Chondrocyte (in vitro differentiated cells): ENCODE measurements around the gene FBXO48. TPM values are rescaled to one million over a fixed set of nuclear protein-coding genes. Genes with fewer than 3 reads are reported as not detected.

Experiments used
- DNase-seq: peaks from one replicate; pipeline ENCODE4 v3.0.0; 2021; ENCODE audit warnings: mixed read lengths, low spot score
- H3K27ac Mint-ChIP-seq: one replicate; pipeline ENCODE4 v1.8.0; 2021; ENCODE audit warnings: mild to moderate bottlenecking, moderate library complexity, mixed read lengths; ENCODE audit not compliant: unreplicated experiment
- H3K27me3 Mint-ChIP-seq: 2 replicates; pipeline ENCODE4 v1.8.0; 2021; ENCODE audit warnings: low read depth, mixed read lengths
- H3K36me3 Mint-ChIP-seq: 2 replicates; pipeline ENCODE4 v1.8.0; 2021; ENCODE audit warnings: low read depth, mixed read lengths
- H3K4me1 Mint-ChIP-seq: 2 replicates; pipeline ENCODE4 v1.8.0; 2021; ENCODE audit warnings: low read depth, mild to moderate bottlenecking, mixed read lengths
- H3K4me3 Mint-ChIP-seq: one replicate; pipeline ENCODE4 v1.8.0; 2021; ENCODE audit warnings: mild to moderate bottlenecking, moderate library complexity, mixed read lengths; ENCODE audit not compliant: unreplicated experiment
- H3K9me3 Mint-ChIP-seq: 2 replicates; pipeline ENCODE4 v1.8.0; 2021; ENCODE audit warnings: low read depth, mixed read lengths
- total RNA-seq: library from RNA; stranded (reverse); gene quantifications from 3 replicates; pipeline ENCODE4 v1.2.1, GENCODE V29; 2021
- TF ChIP-seq, protein P1 (sequence below): fragments of 200-600 bp; sonication (generic); IDR thresholded peaks from 2 replicates; pipeline ENCODE4 v1.5.0; 2021; ENCODE audit warnings: antibody characterized with exemption, mild to moderate bottlenecking, moderate library complexity

Gene FBXO48
- total RNA-seq, 1 donor from 2014 or later, result 0.55 TPM

DNA sequence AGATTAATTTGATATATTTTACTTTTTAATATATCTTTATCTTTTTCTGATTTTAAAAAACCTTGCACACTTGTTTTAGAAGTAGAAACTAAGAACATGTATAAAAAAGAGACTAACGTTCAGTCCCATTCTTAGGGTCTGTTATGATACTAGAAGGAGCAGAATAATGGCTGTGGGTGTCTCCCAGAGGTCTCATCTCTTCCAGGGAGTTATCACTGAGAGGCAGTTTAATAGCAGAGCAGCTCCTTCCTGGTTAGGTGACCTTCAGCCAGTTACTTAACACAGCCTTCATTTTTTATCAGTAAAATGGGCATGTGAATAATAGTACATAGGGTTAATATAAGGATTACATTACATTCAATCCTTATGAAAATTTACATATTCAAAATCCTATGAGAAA lies 40.6 kb downstream of the FBXO48 start:
- Mint-ChIP-seq H3K27me3 (no peaks in the 10 kb centered on the region), H3K36me3 (no peaks in the 10 kb centered on the region), H3K4me3 (no peak overlapping the region), H3K27ac (no peak overlapping the region), H3K9me3 (no peaks in the 10 kb centered on the region), H3K4me1 (peaks cover 8% of the 10 kb centered on the region)
- TF ChIP-seq, protein P1, sequence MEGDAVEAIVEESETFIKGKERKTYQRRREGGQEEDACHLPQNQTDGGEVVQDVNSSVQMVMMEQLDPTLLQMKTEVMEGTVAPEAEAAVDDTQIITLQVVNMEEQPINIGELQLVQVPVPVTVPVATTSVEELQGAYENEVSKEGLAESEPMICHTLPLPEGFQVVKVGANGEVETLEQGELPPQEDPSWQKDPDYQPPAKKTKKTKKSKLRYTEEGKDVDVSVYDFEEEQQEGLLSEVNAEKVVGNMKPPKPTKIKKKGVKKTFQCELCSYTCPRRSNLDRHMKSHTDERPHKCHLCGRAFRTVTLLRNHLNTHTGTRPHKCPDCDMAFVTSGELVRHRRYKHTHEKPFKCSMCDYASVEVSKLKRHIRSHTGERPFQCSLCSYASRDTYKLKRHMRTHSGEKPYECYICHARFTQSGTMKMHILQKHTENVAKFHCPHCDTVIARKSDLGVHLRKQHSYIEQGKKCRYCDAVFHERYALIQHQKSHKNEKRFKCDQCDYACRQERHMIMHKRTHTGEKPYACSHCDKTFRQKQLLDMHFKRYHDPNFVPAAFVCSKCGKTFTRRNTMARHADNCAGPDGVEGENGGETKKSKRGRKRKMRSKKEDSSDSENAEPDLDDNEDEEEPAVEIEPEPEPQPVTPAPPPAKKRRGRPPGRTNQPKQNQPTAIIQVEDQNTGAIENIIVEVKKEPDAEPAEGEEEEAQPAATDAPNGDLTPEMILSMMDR, result no peak
- DNase-seq, result no peak

DNA sequence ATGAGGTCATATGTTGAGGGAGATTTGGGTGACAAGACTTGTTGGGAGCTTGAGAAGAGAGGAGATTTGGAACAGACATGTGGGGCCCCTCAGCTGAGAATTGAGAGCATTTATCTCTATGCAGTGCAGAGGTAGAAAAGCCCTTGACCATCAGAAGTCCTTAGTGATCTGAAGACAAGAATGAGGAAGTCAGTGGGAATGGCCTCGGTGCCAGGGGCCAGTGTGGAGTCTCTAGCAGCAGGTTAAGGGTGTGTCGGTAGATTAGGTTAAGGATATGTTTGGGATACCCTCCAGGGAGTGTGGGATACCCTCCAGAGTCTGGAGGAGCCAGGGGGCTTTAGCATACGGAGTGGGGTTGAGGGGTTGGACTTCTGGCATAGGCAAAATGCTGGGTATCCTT lies 41.6 kb downstream of the FBXO48 start:
- DNase-seq, result no peak
- peaks cover 11% of the 10 kb centered on the region for H3K4me1 Mint-ChIP-seq
- H3K36me3 Mint-ChIP-seq, result no peaks in the 10 kb centered on the region
- H3K27ac Mint-ChIP-seq, result no peak overlapping the region
- H3K27me3 Mint-ChIP-seq, result no peaks in the 10 kb centered on the region
- TF ChIP-seq, protein P1, result no peak
- H3K9me3 Mint-ChIP-seq, result no peaks in the 10 kb centered on the region
- no peak overlapping the region for H3K4me3 Mint-ChIP-seq

DNA sequence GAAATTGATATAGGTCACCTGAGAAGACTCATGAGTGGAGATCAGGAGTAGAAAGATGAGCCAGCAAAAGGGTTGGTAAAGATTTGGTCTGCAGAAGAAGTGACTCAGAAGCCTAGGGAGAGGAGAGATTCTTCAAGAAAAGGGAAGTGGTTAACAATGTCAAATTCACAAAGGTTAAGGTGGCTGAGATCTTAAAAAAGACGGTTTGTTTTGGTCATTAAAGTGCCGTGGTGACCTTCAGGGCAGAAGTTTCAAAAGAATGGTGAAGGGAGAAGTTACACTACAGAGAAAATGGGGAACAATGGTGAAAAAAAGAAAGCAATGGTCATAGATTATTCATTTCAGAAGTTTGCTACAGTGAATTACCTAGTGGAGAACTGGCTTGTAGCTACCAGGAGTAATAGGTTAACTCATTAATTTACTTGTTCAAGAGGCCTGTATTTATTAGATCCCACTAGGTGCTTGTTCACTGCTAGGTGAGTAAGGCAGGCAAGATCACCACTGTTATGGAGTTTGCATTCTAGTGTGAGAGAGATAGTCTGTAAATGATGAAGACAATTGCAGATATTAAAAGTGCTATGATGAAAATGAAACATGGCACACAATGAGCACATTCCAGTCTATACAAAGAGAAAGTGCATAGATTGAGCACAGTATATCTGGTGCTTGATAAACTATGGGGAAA lies 43.0 kb downstream of the FBXO48 start:
- no peaks in the 10 kb centered on the region for H3K27me3 Mint-ChIP-seq
- TF ChIP-seq, protein P1, result no peak
- peaks cover 15% of the 10 kb centered on the region for H3K4me1 Mint-ChIP-seq
- H3K36me3 Mint-ChIP-seq, result peaks cover 1% of the 10 kb centered on the region
- no peak for DNase-seq
- H3K4me3 Mint-ChIP-seq, result no peak overlapping the region
- no peaks in the 10 kb centered on the region for H3K9me3 Mint-ChIP-seq
- no peak overlapping the region for H3K27ac Mint-ChIP-seq

DNA sequence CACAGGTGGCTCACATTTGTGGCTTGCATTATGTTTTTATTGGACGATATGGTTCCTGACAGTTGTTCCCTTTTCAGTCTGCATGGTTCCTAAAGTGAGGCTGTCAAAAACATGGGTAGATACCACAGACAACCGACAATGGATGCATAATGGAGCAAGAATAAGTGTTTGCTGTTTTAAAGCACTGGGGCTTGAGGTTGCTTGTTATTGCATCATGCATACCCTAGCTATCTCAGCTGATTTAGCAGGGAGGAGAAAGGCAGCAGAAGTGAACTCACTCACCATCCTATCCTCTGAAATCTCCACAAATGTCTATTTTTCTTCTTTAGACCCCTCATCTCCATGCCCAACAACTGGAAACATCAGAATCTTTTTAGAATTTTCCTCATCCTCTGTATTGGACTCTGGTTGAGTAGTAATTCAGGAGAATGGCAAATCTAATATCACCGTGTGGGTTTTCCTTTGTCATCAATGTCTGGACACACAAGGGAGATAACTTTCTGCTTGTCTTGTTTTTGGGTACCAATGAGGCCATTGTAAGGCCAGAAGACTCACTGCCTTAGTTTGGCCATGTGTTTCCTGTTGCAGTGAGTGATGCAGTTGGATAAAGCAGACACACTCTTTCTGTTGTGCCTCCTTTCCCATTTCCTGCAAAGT lies 46.7 kb downstream of the FBXO48 start:
- H3K27ac Mint-ChIP-seq, result no peak overlapping the region
- H3K27me3 Mint-ChIP-seq, result peaks cover 1% of the 10 kb centered on the region
- peaks cover 7% of the 10 kb centered on the region for H3K4me1 Mint-ChIP-seq
- H3K36me3 Mint-ChIP-seq, result peaks cover 1% of the 10 kb centered on the region
- TF ChIP-seq, protein P1, result no peak
- no peaks in the 10 kb centered on the region for H3K9me3 Mint-ChIP-seq
- no peak overlapping the region for H3K4me3 Mint-ChIP-seq
- DNase-seq, result no peak

DNA sequence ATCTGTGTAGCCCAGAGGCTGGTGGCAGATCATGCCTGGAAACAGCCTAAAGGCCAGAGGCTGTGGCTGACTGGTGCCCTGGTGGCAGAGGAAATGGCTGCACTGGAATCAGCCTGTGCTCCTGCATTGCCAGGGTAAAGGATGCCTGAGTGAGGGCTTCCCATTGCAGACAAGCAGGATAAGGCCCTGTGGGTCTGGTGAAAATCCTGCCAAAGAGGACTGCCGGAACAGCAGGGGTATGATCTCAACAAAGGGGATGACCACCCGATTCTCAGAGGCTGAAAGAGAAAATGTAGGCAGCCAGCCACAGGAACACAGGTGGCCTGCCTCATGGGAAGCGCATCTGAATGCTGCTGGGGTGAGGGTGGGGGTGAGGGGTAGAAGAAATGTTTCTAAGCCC lies 48.2 kb downstream of the FBXO48 start:
- H3K4me3 Mint-ChIP-seq, result no peak overlapping the region
- no peak for DNase-seq
- H3K27me3 Mint-ChIP-seq, result peaks cover 1% of the 10 kb centered on the region
- peaks cover 7% of the 10 kb centered on the region for H3K4me1 Mint-ChIP-seq
- TF ChIP-seq, protein P1, result no peak
- H3K9me3 Mint-ChIP-seq, result no peaks in the 10 kb centered on the region
- no peak overlapping the region for H3K27ac Mint-ChIP-seq
- peaks cover 1% of the 10 kb centered on the region for H3K36me3 Mint-ChIP-seq
